HL-60/S4 treated with retinoic acid at 250 ng/mL for 4 days and 3 days (cell line): Measurements from ENCODE around the gene FOXM1.

Experiments
- in situ Hi-C: fragments of 300-500 bp; cut with MboI; formaldehyde crosslinking; loops from 2 replicates; pipeline ENCODE4 v1.7.0; 2022; ENCODE audit warnings: low sequenced_read_pairs

Gene FOXM1

GRCh38 chr12:2842948-2843347, 34.0 kb downstream of the FOXM1 start:
- in situ Hi-C loops: no loop called here

GRCh38 chr12:2841056-2841650, 35.8 kb downstream of the FOXM1 start:
- in situ Hi-C loops: no loop called here

- in situ Hi-C loops: no loop called here
Measured at GRCh38 chr12:2836574-2836973, 40.4 kb downstream of the FOXM1 start.

GRCh38 chr12:2835691-2836403, 41.1 kb downstream of the FOXM1 start:
- in situ Hi-C loops: no loop called here

GRCh38 chr12:2834581-2835491, 42.1 kb downstream of the FOXM1 start, which contains the start of gene NRIP2:
TSS of gene NRIP2 (minus strand) at chr12:2835035. CDS start at chr12:2834983, 52 bp downstream.
- in situ Hi-C loops: no loop called here

- in situ Hi-C loops: no loop called here
Measured at GRCh38 chr12:2833810-2834209, 43.2 kb downstream of the FOXM1 start.

- in situ Hi-C loops: no loop called here
Measured at GRCh38 chr12:2833327-2833726, 43.6 kb downstream of the FOXM1 start.

GRCh38 chr12:2832550-2833127, 44.3 kb downstream of the FOXM1 start:
- in situ Hi-C loops: no loop called here

GRCh38 chr12:2829275-2829674, 47.7 kb downstream of the FOXM1 start:
- in situ Hi-C loops: no loop called here

GRCh38 chr12:2826721-2827515, 50.1 kb downstream of the FOXM1 start:
- in situ Hi-C loops: no loop called here

GRCh38 chr12:2826036-2826435, 50.9 kb downstream of the FOXM1 start:
- in situ Hi-C loops: no loop called here

GRCh38 chr12:2825132-2825531, 51.8 kb downstream of the FOXM1 start:
- in situ Hi-C loops: no loop called here

GRCh38 chr12:2824541-2824940, 52.4 kb downstream of the FOXM1 start:
- in situ Hi-C loops: no loop called here

GRCh38 chr12:2823483-2823882, 53.5 kb downstream of the FOXM1 start:
- in situ Hi-C loops: no loop called here

- in situ Hi-C loops: no loop called here
Measured at GRCh38 chr12:2820432-2820831, 56.5 kb downstream of the FOXM1 start.

GRCh38 chr12:2819810-2820209, 57.2 kb downstream of the FOXM1 start:
- in situ Hi-C loops: no loop called here

- in situ Hi-C loops: no loop called here
Measured at GRCh38 chr12:2813214-2814185, 63.5 kb downstream of the FOXM1 start.

GRCh38 chr12:2812290-2813213, 64.4 kb downstream of the FOXM1 start, which contains the start of gene ITFG2:
TSS of gene ITFG2 (plus strand) at chr12:2812668. CDS start at chr12:2812761, 93 bp downstream.
- in situ Hi-C loops: no loop called here
